Nephron (organoid): ENCODE measurements around the gene CENPVL3.

Experiments
- H3K27ac Mint-ChIP-seq, 3 experiments: 2 replicates each; pipeline ENCODE4 v1.8.0; 2020; ENCODE audit warnings: mixed read lengths in 3 of 3, mild to moderate bottlenecking in 2 of 3, moderate library complexity in 1 of 3
- H3K27me3 Mint-ChIP-seq: 2 replicates; pipeline ENCODE4 v1.8.0; 2021; ENCODE audit warnings: low read depth, mild to moderate bottlenecking, moderate library complexity, mixed read lengths
- H3K36me3 Mint-ChIP-seq: 2 replicates; pipeline ENCODE4 v1.8.0; 2020; ENCODE audit warnings: low read depth, mixed read lengths
- H3K4me1 Mint-ChIP-seq: 2 replicates; pipeline ENCODE4 v1.8.0; 2020; ENCODE audit warnings: mixed read lengths
- H3K4me3 Mint-ChIP-seq, 3 experiments: 2 replicates each; pipeline ENCODE4 v1.8.0; 2020; ENCODE audit warnings: mild to moderate bottlenecking in 3 of 3, mixed read lengths in 3 of 3, moderate library complexity in 2 of 3
- H3K9me3 Mint-ChIP-seq: 2 replicates; pipeline ENCODE4 v1.8.0; 2020; ENCODE audit warnings: mixed read lengths
- CTCF ChIP-seq, 3 experiments: fragments of 200-600 bp; sonication (generic); IDR thresholded peaks; one replicate each; pipeline ENCODE4 v1.5.0; 2021; ENCODE audit warnings: antibody characterized with exemption in 3 of 3; ENCODE audit not compliant: unreplicated experiment in 3 of 3

CENPVL3 gene

GRCh38 chrX:51608766-51609165, 9.9 kb downstream of the CENPVL3 start:
- Mint-ChIP-seq H3K4me3 (no peak overlapping the region), H3K27ac (no peak overlapping the region), H3K36me3 (no peaks in the 10 kb centered on the region), H3K4me1 (no peaks in the 10 kb centered on the region), H3K9me3 (peaks cover 2% of the 10 kb centered on the region), H3K27me3 (peaks cover 3% of the 10 kb centered on the region)
- no peak for TF ChIP-seq CTCF (IDR thresholded peaks at IDR 0.05; ENCODE audit: unreplicated experiment in 3 of 3)

- Mint-ChIP-seq H3K27me3 (peaks cover 3% of the 10 kb centered on the region), H3K4me1 (no peaks in the 10 kb centered on the region), H3K9me3 (peaks cover 2% of the 10 kb centered on the region), H3K27ac (no peak overlapping the region), H3K36me3 (no peaks in the 10 kb centered on the region), H3K4me3 (no peak overlapping the region)
- TF ChIP-seq CTCF (IDR thresholded peaks at IDR 0.05; ENCODE audit: unreplicated experiment in 3 of 3): no peak
Measured at GRCh38 chrX:51608126-51608525, 10.6 kb downstream of the CENPVL3 start.

- no peak for TF ChIP-seq CTCF (IDR thresholded peaks at IDR 0.05; ENCODE audit: unreplicated experiment in 3 of 3)
- Mint-ChIP-seq H3K27ac (no peak overlapping the region), H3K4me3 (no peak overlapping the region), H3K27me3 (peaks cover 3% of the 10 kb centered on the region), H3K4me1 (no peaks in the 10 kb centered on the region), H3K36me3 (no peaks in the 10 kb centered on the region), H3K9me3 (no peaks in the 10 kb centered on the region)
Measured at GRCh38 chrX:51606446-51606845, 12.3 kb downstream of the CENPVL3 start.

- Mint-ChIP-seq H3K9me3 (no peaks in the 10 kb centered on the region), H3K4me3 (no peak overlapping the region), H3K27me3 (no peaks in the 10 kb centered on the region), H3K4me1 (no peaks in the 10 kb centered on the region), H3K36me3 (no peaks in the 10 kb centered on the region), H3K27ac (no peak overlapping the region)
- TF ChIP-seq CTCF (IDR thresholded peaks at IDR 0.05; ENCODE audit: unreplicated experiment in 3 of 3): no peak
Measured at GRCh38 chrX:51598899-51599298, 19.8 kb downstream of the CENPVL3 start.

- H3K27me3 Mint-ChIP-seq: no peaks in the 10 kb centered on the region
- H3K36me3 Mint-ChIP-seq: no peaks in the 10 kb centered on the region
- TF ChIP-seq CTCF (IDR thresholded peaks at IDR 0.05; ENCODE audit: unreplicated experiment in 3 of 3): no peak
- no peak overlapping the region for H3K27ac Mint-ChIP-seq
- peaks cover 4% of the 10 kb centered on the region for H3K4me1 Mint-ChIP-seq
- peaks cover 2% of the 10 kb centered on the region for H3K9me3 Mint-ChIP-seq
- H3K4me3 Mint-ChIP-seq: no peak overlapping the region
Measured at GRCh38 chrX:51571874-51572273, 46.8 kb downstream of the CENPVL3 start.

- no peaks in the 10 kb centered on the region for H3K9me3 Mint-ChIP-seq
- no peaks in the 10 kb centered on the region for H3K27me3 Mint-ChIP-seq
- H3K4me1 Mint-ChIP-seq: peaks cover 4% of the 10 kb centered on the region
- no peak overlapping the region for H3K27ac Mint-ChIP-seq
- no peaks in the 10 kb centered on the region for H3K36me3 Mint-ChIP-seq
- TF ChIP-seq CTCF (IDR thresholded peaks at IDR 0.05; ENCODE audit: unreplicated experiment in 3 of 3): no peak
- no peak overlapping the region for H3K4me3 Mint-ChIP-seq
Measured at GRCh38 chrX:51569561-51569960, 49.2 kb downstream of the CENPVL3 start.
